NB4 (cell line): Measurements from ENCODE around the gene CHRNA5.
A peak's percentile ranks its signal among the peaks of the same experiment; 100 is the strongest.

ENCODE experiments used
- DNase-seq: peaks from one replicate; pipeline ENCODE4 v3.0.0; 2010; ENCODE audit warnings: low read depth
- H3K4me3 ChIP-seq: one replicate; pipeline ENCODE4 v1.5.1; 2011; ENCODE audit warnings: mild to moderate bottlenecking, low read depth, low read length, moderate library complexity
- MYC ChIP-seq: IDR thresholded peaks from 2 replicates; pipeline ENCODE4 v1.6.1; 2011; ENCODE audit warnings: low read depth, low read length
- POLR2A ChIP-seq: IDR thresholded peaks from 2 replicates; pipeline ENCODE4 v1.6.1; 2011; ENCODE audit warnings: mild to moderate bottlenecking; ENCODE audit not compliant: insufficient read length; ENCODE audit errors: extremely low read depth
- TF ChIP-seq, protein P1 (sequence below): IDR thresholded peaks from 2 replicates; pipeline ENCODE4 v1.6.1; 2011; ENCODE audit warnings: low read depth, low read length
- TF ChIP-seq, protein P2 (sequence below): IDR thresholded peaks from one replicate; pipeline ENCODE4 v1.5.1; 2012; ENCODE audit warnings: low read depth, low read length

Gene CHRNA5

DNA sequence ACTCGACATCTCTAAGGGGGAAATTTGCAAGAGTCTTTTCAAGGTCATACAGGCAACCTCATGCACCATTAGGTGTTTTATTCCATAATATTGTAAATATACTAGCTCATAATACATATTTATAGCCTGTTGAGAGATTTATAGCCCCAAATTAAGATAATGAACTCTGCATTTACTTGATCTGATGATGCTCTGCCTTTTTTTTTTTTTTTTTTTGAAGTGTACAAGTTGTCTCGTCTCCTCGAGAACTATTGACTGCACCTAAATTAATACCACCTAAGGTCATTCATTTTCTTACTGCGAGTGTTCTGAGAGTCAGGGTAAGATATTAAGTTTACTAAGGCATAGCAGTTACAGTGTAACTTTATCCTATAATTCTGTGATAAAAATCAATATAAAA is 6.1 kb downstream of the CHRNA5 start:
- TF ChIP-seq, protein P1, sequence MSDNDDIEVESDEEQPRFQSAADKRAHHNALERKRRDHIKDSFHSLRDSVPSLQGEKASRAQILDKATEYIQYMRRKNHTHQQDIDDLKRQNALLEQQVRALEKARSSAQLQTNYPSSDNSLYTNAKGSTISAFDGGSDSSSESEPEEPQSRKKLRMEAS = no peak
- TF ChIP-seq, protein P2, sequence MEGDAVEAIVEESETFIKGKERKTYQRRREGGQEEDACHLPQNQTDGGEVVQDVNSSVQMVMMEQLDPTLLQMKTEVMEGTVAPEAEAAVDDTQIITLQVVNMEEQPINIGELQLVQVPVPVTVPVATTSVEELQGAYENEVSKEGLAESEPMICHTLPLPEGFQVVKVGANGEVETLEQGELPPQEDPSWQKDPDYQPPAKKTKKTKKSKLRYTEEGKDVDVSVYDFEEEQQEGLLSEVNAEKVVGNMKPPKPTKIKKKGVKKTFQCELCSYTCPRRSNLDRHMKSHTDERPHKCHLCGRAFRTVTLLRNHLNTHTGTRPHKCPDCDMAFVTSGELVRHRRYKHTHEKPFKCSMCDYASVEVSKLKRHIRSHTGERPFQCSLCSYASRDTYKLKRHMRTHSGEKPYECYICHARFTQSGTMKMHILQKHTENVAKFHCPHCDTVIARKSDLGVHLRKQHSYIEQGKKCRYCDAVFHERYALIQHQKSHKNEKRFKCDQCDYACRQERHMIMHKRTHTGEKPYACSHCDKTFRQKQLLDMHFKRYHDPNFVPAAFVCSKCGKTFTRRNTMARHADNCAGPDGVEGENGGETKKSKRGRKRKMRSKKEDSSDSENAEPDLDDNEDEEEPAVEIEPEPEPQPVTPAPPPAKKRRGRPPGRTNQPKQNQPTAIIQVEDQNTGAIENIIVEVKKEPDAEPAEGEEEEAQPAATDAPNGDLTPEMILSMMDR = no peak
- TF ChIP-seq POLR2A (no peak), MYC (no peak)
- no peak for DNase-seq
- no peak overlapping the region for H3K4me3 ChIP-seq

DNA sequence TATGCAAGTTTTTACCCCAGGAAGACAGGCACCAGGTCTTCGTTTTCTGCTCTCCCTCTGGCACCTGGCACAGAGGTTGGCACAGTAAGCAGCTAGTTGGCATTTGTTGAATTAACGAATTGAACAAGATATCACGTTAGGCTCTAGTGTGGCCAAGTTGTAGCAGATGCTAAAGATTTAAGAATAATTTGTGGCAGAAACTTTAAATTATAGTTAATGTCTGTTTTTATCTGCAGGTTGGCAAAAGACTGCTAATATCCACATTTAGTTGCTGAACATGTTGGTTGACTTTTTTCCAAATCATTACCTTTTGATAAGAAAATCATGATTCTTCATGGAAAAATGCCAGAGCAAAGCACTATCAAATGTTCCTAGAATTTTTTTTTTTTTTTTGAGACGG is 8.1 kb downstream of the CHRNA5 start:
- no peak overlapping the region for H3K4me3 ChIP-seq

DNA sequence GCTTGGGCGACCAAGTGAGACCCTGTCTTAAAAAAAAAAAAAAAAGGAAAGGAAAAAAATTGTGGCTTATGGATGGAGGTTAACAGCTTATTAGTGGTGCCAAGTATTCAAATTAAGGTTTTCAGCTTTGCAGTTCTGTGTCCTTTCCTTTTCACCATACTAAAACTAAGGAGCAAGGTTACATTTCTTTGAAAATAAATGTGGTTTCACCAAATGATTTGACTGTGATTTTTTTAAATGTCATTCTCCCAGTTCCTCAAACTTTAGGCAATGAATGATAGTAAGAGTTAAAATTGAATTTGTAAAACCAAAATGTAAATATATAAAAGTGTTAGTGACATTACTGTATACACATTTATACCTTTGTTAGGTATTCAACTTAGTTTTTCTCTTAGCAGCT is 9.6 kb downstream of the CHRNA5 start:
- H3K4me3 ChIP-seq = no peak overlapping the region
- DNase-seq = no peak
- TF ChIP-seq, protein P2 = no peak
- TF ChIP-seq, protein P1 = no peak
- TF ChIP-seq MYC (no peak), POLR2A (no peak)

More for the DNA sequence above, 8.1 kb downstream of the CHRNA5 start:
- TF ChIP-seq, protein P1 = no peak
- TF ChIP-seq, protein P2 = no peak
- TF ChIP-seq POLR2A = no peak
- no peak for TF ChIP-seq MYC
- no peak for DNase-seq

DNA sequence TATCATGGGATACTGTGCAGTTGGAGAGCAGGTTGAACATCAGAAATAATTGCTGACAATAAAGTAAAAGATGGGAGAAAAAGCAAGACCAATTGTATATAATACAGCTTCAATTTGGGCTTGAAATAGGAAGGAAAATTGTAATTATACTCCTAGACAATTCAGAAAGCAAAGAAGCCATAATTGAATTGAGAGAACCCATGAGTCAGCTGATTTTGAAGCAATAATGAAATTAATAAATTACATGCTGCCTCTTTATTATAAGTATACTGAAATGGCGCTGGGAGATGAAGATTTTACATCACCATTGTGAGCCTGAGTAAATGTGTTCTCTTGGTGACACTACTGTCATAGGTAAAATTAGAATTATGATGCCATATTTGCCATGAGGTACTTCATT is 32.3 kb downstream of the CHRNA5 start:
- H3K4me3 ChIP-seq = no peak overlapping the region
- no peak for DNase-seq
- TF ChIP-seq, protein P1 = no peak
- TF ChIP-seq MYC (no peak), POLR2A (no peak)
- TF ChIP-seq, protein P2 = no peak

DNA sequence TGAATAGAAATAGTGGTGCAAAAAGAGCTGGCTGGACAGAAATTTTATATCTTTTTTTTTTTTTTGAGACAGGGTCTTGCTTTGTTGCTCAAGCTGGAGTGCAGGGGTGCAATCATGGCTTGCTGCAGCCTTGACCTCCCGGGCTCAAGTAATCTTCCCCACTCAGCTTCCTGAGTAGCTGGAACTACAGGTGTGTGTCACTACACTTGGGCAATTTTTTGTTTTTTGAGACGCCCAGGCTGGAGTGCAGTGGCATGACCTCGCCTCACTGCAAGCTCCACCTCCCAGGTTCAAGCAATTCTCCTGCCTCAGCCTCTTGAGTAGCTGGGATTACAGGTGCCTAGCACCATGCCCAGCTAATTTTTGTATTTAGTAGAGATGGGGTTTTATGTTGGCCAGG is 33.0 kb downstream of the CHRNA5 start:
- TF ChIP-seq MYC (no peak), POLR2A (no peak)
- TF ChIP-seq, protein P1 = no peak
- TF ChIP-seq, protein P2 = no peak
- no peak for DNase-seq
- no peak overlapping the region for H3K4me3 ChIP-seq

DNA sequence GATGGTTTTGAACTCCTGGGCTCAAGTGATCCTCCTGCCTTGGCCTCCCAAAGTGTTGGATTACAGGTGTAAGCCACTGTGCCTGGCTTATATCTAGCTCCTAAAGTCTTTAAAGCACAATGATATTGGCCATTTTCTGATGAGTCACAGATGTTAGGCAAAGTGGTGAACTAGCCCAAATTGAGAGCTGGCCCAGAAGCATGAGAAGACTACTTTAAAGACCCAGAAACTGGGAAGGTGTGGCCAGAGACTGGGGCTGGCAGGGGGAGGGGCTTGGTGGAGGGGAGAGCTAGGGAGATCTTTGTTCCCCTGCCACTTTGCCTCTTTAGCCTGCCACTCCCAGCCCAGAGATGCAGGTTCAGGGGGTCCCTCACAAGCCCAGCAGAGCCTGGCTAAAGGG is 33.9 kb downstream of the CHRNA5 start:
- TF ChIP-seq MYC (no peak), POLR2A (no peak)
- TF ChIP-seq, protein P2 = no peak
- TF ChIP-seq, protein P1 = no peak
- DNase-seq = peak; percentile 22
- H3K4me3 ChIP-seq = no peak overlapping the region
